Parathyroid adenoma (tissue), 2 donors: ENCODE results near the gene DTYMK.

Source experiments
- H2AFZ ChIP-seq: fragments of 300-600 bp; sonication (generic); one replicate; pipeline ENCODE4 v1.7.0; 2017; ENCODE audit warnings: antibody characterized with exemption, mild to moderate bottlenecking
- H3K27ac ChIP-seq: fragments of 300-600 bp; sonication (generic); one replicate; pipeline ENCODE4 v1.7.0; 2017
- H3K27me3 ChIP-seq: fragments of 300-600 bp; sonication (generic); one replicate; pipeline ENCODE4 v1.7.0; 2017; ENCODE audit warnings: low read length; ENCODE audit not compliant: control insufficient read depth, insufficient read depth
- H3K36me3 ChIP-seq: fragments of 300-600 bp; sonication (generic); one replicate; pipeline ENCODE4 v1.7.0; 2017; ENCODE audit warnings: low read length; ENCODE audit not compliant: control insufficient read depth, insufficient read depth
- H3K4me1 ChIP-seq: fragments of 300-600 bp; sonication (generic); one replicate; pipeline ENCODE4 v1.7.0; 2017; ENCODE audit warnings: control low read depth
- H3K4me2 ChIP-seq: fragments of 300-600 bp; sonication (generic); one replicate; pipeline ENCODE4 v1.7.0; 2017; ENCODE audit warnings: low read length
- H3K4me3 ChIP-seq: fragments of 300-600 bp; sonication (generic); one replicate; pipeline ENCODE4 v1.7.0; 2017; ENCODE audit warnings: low read depth, low read length
- H3K79me2 ChIP-seq: fragments of 300-600 bp; sonication (generic); one replicate; pipeline ENCODE4 v1.7.0; 2017; ENCODE audit warnings: control low read depth
- H3K9ac ChIP-seq: fragments of 300-600 bp; sonication (generic); one replicate; pipeline ENCODE4 v1.7.0; 2017; ENCODE audit warnings: mild to moderate bottlenecking
- H3K9me3 ChIP-seq: fragments of 300-600 bp; sonication (generic); one replicate; pipeline ENCODE4 v1.7.0; 2017; ENCODE audit warnings: low read length; ENCODE audit not compliant: control insufficient read depth
- TF ChIP-seq, protein P1 (sequence below): fragments of 300-600 bp; sonication (generic); IDR thresholded peaks from one replicate; pipeline ENCODE4 v1.7.0; 2017; ENCODE audit warnings: antibody characterized with exemption, mild to moderate bottlenecking
- donor health status: primary hyperparathyroidism.

Gene DTYMK

DNA sequence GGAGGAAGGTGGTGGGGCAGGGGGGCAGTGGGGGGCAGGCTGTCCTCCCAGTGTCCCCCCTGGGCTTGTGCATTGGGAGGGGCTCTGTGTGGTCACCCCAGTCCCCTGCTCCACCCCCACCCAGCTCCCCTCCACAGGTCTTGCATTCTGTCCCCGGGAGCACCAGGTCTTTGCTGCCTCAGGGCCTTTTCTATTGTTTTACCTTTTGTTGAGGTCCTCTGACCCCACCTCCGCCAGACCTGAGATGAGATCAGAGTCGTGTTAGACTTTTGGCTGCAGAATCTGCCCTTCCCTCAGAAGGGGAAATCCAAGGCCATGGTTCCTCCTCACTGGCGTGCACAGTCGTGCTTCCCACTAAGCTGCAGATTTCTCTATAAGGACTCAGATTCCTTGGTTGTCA, 28.3 kb downstream of the DTYMK start:
- Histone ChIP-seq H2AFZ (no peak overlapping the region), H3K4me3 (no peak overlapping the region), H3K4me1 (no peaks in the 10 kb centered on the region), H3K27ac (no peak overlapping the region), H3K9me3 (no peaks in the 10 kb centered on the region), H3K4me2 (no peak overlapping the region), H3K27me3 (no peaks in the 10 kb centered on the region), H3K9ac (no peak overlapping the region), H3K79me2 (peaks cover under 1% of the 10 kb centered on the region), H3K36me3 (no peaks in the 10 kb centered on the region)
- TF ChIP-seq, protein P1, sequence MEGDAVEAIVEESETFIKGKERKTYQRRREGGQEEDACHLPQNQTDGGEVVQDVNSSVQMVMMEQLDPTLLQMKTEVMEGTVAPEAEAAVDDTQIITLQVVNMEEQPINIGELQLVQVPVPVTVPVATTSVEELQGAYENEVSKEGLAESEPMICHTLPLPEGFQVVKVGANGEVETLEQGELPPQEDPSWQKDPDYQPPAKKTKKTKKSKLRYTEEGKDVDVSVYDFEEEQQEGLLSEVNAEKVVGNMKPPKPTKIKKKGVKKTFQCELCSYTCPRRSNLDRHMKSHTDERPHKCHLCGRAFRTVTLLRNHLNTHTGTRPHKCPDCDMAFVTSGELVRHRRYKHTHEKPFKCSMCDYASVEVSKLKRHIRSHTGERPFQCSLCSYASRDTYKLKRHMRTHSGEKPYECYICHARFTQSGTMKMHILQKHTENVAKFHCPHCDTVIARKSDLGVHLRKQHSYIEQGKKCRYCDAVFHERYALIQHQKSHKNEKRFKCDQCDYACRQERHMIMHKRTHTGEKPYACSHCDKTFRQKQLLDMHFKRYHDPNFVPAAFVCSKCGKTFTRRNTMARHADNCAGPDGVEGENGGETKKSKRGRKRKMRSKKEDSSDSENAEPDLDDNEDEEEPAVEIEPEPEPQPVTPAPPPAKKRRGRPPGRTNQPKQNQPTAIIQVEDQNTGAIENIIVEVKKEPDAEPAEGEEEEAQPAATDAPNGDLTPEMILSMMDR: no peak

DNA sequence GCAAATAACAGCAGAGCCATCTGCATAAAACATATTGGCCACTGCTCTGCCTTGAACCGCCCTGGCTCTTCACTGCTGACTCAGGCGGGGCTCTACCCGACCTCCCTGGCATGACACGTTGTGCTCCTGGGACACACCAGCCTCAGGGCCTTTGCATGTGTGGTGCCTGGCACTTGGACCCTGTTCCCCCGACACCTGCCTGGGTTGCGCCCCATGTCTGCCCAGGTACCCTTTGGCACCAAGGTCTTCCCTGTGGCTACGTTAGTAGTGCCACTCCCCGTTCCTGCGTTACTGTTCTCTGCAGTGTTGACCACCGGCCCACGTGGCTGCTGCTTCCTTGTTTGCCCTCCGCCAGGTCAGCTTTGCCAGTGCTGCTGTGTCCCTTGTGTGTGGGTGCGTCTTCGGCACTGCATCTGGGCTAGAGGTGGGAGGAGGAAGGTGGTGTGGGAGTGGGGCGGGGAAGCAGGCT, 28.8 kb downstream of the DTYMK start:
- H3K9ac ChIP-seq: no peak overlapping the region
- H3K4me3 ChIP-seq: no peak overlapping the region
- H3K4me2 ChIP-seq: no peak overlapping the region
- no peaks in the 10 kb centered on the region for H3K9me3 ChIP-seq
- TF ChIP-seq, protein P1: no peak
- peaks cover 3% of the 10 kb centered on the region for H3K79me2 ChIP-seq
- H2AFZ ChIP-seq: no peak overlapping the region
- no peaks in the 10 kb centered on the region for H3K4me1 ChIP-seq
- H3K27ac ChIP-seq: no peak overlapping the region
- no peaks in the 10 kb centered on the region for H3K27me3 ChIP-seq
- no peaks in the 10 kb centered on the region for H3K36me3 ChIP-seq

DNA sequence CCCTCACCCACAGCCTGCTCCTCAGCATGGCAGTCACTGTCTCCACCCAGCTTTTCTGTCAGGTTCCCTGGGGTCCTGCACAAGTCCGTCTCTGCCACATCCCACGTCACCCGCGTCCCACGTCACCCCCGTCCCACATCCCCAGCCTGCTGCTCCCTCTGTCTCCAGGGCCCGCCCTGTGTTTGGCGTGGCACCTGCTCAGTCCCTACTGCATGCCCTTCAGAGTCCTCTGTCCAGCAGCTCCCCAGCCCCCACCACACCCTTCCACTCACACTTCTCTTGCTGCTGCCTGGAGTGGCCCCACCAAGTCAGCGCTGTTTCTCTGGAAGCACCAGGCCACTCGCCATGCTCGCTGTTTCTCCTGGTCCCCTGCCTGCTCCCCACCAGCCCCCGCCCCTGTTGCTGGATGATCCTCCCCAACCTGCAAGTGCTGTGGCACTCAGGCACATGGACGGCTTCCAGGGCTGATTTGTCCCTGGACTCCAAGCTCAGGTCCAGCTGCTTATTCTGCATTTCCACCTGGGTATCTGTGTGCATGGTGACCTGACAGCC, 30.3 kb downstream of the DTYMK start:
- Histone ChIP-seq H3K27me3 (no peaks in the 10 kb centered on the region), H3K4me3 (no peak overlapping the region), H3K9me3 (no peaks in the 10 kb centered on the region), H2AFZ (no peak overlapping the region), H3K4me2 (no peak overlapping the region), H3K79me2 (peaks cover 3% of the 10 kb centered on the region), H3K9ac (no peak overlapping the region), H3K4me1 (no peaks in the 10 kb centered on the region), H3K27ac (no peak overlapping the region), H3K36me3 (no peaks in the 10 kb centered on the region)
- TF ChIP-seq, protein P1: no peak

DNA sequence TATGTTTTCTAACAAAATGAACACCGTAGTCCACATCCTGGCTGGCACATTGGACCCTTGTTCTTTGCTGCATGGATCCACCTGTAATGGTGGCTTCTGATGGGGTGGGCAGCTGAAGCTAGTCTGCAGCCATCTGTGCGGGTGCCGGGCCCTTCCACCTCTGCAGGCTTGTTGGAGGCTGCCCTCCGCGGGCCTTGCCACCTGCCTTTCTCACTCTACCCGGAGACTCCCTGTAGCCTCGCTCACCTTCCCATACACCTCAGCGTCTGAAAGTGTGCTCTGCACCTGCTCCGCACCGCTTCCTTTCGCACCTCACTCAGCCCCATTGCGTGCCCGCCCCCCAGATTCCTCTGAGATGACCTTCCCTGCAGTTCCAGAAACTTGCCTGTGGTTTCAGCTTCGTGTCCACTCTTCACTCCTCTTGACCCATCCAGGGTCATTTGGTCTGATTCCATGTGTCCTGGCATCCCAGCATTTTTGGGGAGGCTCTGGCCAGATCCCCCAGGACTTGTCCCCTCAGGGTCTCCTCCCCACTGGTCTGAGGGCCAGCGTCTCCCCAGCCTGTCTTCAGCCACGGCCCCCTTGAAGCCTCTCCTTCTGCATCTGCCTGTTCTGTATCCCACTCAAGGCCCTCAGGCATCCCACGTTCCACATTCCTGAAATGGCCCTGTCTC, 31.0 kb downstream of the DTYMK start:
- H3K4me2 ChIP-seq: no peak overlapping the region
- H3K27me3 ChIP-seq: no peaks in the 10 kb centered on the region
- H3K4me3 ChIP-seq: no peak overlapping the region
- H3K9ac ChIP-seq: no peak overlapping the region
- no peaks in the 10 kb centered on the region for H3K9me3 ChIP-seq
- TF ChIP-seq, protein P1: no peak
- no peaks in the 10 kb centered on the region for H3K36me3 ChIP-seq
- H3K27ac ChIP-seq: no peak overlapping the region
- H3K79me2 ChIP-seq: peaks cover 5% of the 10 kb centered on the region
- no peak overlapping the region for H2AFZ ChIP-seq
- no peaks in the 10 kb centered on the region for H3K4me1 ChIP-seq

DNA sequence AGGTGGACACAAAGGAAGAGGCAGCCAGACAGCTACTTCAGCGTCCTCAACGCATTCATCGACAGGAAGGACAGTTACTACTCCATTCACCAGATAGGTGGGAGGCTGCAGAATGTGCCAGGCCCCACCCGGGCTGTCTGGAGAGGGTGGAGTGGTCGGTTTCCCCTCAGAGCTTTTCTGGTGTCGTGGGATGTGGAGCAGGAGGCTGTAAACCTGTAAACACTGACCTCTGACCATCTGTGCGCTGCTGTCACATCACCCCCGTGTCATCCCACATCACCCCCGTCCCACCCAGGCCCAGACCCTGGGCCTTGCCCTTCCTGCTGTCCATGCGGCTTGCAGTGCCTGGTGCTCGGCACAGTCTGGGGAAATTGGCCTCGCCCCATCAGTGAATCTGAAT, 32.1 kb downstream of the DTYMK start:
- H3K4me2 ChIP-seq: no peak overlapping the region
- no peak overlapping the region for H3K9ac ChIP-seq
- TF ChIP-seq, protein P1: no peak
- no peaks in the 10 kb centered on the region for H3K4me1 ChIP-seq
- no peak overlapping the region for H2AFZ ChIP-seq
- no peak overlapping the region for H3K4me3 ChIP-seq
- H3K36me3 ChIP-seq: no peaks in the 10 kb centered on the region
- H3K27ac ChIP-seq: no peak overlapping the region
- H3K27me3 ChIP-seq: no peaks in the 10 kb centered on the region
- no peaks in the 10 kb centered on the region for H3K9me3 ChIP-seq
- H3K79me2 ChIP-seq: peaks cover 6% of the 10 kb centered on the region
